Kidney tubule cell (primary cell): ENCODE measurements around the gene TSKU.

Source experiments
- DNase-seq: peaks from one replicate; pipeline ENCODE4 v3.0.0-alpha.2; 2018; ENCODE audit warnings: low spot score

The TSKU gene, protein sequence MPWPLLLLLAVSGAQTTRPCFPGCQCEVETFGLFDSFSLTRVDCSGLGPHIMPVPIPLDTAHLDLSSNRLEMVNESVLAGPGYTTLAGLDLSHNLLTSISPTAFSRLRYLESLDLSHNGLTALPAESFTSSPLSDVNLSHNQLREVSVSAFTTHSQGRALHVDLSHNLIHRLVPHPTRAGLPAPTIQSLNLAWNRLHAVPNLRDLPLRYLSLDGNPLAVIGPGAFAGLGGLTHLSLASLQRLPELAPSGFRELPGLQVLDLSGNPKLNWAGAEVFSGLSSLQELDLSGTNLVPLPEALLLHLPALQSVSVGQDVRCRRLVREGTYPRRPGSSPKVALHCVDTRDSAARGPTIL

DNA sequence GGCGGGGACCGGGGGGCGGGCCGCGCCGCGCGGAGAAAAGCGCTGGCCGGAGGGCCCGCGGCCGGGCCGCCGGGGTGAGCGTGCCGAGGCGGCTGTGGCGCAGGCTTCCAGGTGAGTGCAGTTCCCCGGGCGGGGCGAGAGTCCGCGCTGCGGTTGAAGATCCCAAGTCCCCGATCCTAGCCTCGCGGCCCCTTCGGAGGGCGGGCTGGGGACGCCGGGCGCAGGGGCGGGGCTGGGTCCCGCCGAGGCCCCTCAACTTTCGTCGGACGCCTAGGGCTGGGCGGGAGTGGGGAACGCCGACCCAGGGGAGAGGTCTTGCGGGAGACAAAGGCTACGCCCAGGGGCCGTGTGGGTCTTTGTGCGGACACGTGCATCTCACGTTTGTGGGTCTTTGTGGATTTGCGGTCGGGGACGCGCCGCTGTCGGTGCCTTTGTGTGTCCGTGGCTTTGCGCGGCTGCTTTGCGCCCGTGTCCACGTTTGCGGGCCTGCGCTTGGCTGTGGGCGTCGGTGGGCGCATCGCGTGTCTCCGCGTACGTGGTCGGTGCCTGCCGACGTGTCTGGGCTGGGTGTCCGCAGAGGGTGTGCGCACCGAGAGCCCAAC, at the start of gene TSKU:
TSKU (plus strand) TSS at position 63 of the 602 bp plus-strand sequence. CDS start 12,261 bp downstream, outside the sequence.
- DNase-seq, result no peak

DNA sequence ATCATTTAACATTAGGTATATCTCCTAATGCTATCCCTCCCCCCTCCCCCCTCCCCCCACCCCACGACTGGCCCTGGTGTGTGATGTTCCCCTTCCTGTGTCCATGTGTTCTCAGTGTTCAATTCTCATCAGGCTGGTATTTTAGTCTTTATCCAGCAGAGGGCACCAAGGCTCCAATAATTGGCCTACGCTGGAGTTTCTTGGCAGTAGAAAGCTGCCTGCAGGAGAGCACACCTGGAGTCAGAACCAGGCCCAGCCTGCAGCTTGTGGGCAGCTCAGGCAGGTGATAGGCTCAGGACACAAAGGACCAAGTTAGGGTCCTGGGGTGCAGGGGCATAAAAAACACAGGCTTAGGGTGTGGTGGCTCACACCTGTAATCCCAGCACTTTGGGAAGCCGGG, 49.2 kb upstream of the TSKU start:
- peak; percentile 82 for DNase-seq

DNA sequence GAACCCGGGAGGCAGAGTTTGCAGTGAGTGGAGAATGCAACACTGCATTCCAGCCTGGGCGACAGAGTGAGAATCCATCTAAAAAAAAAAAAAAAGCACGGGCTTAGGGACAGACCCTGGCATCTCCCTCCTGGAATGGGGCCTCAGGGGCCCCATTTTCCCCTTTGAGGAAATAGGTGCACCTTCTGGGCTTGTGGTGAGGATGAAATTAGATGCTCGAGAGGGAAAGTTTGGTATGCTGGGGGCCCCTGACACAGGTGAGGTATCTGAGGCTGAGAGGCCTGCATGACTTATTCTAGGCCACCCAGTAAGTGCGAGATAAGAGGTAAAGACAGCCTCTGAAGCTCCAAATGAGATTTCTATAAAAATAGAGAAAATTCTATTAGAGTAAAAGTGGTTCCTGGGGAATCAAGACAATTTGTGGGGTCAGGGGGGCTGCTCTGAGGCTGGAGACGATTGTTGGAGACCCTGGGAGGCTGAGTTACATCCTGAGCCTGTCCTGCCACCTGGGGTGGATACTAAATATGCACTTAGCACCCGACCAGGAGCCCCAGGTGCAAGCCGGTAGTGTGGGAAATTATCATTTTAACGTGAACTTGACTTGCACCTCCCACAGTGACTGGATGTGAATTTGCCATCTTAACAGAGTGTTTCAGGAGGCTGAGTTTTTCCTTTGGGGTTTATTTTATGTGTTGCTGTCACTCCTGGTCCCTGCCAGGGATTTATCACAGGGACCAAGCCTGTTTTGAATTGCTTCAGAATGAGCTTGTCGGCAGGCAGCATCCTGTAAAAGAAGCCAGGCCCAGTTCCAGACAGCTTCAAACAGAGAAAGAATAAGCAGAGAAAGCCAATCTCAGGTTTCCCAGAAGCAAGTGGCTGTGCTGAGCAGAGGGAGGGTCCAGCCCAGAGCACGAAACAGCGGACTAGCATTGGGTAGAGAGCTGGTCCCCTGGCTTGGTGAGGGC, 48.4 kb upstream of the TSKU start:
- DNase-seq, result no peak

DNA sequence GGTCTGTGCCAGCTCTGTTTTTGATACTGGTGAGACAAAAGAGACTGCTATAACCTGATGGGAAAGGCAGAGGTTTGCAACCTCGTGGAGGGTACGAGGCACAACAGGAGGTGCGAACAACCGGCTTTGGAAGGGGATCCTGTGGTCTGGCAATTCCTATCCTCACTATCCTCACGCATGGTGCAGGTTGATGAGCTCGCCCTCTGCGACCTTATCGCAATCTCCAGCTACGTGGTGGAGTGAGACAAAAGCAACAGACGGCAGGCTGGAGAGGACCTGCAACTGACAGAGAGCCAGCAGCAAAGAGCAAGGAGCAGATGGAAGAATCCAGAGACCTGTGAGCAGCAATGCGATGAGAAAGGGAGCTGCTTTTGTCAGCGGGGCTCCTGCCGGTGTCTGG, 47.3 kb upstream of the TSKU start:
- DNase-seq, result no peak

DNA sequence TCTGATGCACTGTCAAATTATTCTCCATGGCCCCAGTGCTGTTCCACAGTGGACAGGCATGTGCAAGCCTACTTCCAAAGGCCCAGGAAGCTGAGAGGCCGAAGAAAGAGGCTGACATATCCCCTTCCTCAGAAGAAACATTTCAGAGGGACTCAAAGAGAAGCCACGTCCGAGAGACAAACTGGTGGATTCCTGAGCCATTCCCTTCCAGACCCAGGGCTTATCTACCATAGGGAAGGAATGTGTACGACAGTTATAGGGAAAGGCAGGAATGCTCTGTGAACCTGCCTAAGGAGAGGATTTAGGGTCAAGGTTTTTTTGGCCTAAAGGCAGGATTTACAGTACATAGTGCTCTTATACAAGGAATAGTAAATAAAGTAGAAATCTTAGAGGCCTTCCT, 46.9 kb upstream of the TSKU start:
- no peak for DNase-seq

DNA sequence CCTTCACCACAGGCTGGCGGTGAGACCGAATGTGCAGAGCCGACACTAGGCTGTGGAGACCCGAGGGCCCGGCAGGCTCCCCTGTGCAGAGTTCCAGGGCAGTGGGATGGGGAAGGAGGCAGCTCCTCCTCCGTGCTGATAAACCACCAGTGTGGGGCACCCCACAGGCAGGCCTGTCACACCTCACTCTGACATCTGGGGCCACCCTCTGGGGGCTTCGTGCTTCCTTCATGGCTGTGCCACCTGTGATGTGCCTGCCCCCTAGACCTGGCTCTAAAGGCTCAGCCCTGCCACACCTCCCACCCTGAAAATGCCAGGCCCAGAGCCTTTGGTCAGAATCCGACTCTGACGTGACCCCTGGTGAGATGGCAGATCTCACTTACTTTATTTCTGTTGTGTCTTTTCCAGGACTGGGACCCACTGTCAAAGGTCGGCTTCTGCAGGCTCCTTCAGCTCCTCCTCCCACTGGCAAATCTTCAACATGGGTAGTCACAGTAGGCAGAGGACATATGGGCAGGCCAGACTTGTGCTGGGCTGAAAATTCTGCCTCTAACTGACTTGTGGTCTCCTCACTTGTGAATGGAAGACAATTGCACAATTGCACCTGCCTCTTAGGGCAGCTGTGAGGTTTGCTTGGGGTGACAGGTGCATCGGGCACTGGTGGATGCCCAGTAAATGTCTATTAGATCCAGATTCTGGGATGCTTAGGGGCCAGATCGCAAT, 46.2 kb upstream of the TSKU start:
- no peak for DNase-seq

DNA sequence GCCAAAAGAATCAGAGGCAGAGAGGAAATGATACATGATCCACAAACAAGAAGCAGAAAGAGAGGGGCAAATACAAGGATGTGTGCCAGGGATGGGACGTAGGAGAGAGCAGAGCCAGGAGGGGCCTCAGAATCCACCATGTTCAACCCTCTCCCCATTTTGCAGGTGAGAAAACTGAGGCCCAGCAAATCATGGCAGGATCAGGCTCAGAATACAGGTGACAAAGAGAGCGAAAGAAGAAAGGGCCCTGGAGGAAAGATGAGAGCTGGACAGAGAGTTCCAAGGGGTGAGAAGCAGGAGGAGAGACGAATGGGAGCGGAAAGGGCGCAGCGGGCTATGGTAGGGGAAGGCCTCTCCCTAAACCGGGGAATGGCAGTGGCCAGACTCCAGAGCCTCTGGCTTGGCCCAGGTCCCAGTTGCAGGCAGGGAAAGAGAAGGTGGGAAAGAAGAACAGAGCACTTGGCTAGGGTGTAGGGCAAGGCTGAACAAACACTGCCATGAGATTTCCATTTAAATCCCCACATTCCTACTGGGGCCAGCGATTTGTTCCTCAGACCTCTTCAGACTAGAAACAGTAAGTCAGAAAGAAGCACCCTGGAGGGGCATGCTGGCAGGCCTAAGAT, 44.4 kb upstream of the TSKU start:
- DNase-seq, result no peak

DNA sequence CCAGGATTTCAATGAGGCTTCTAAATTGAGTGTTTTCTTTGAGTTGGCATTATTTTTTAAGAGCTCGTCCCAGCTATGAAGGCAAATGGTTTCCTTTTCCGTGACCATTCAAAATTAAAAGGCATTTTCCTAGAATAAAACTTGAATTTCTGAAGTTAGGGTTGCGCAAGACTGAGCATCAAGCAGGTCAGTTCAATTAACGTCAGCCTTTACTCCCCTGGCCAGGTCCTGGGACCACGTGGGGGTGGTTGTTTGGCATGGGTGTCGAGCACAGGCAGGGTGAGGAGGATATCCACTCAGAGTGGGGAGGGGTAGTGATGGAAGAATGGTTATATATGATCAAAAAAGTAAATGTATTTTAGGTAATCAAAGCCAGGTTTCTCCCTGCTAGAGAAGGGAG, 43.4 kb upstream of the TSKU start:
- no peak for DNase-seq

DNA sequence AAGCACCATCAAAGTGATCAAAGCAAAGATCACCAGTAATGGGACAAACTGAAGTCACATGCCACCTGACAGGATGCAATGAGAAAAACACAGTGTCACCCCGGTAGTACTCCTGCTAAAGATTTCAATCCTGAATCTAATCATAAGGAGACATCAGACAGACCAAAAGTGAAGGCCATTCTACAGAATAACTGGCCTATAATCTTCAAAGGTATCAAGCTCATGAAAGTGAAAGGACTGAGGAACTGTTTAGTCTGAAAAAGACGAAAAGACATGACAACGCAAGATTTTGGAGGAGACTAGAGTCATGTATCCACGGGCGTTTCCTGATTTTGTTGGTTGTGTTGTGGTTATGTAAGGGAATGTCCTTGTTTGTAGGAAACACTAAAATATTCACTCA, 42.4 kb upstream of the TSKU start:
- DNase-seq, result no peak

DNA sequence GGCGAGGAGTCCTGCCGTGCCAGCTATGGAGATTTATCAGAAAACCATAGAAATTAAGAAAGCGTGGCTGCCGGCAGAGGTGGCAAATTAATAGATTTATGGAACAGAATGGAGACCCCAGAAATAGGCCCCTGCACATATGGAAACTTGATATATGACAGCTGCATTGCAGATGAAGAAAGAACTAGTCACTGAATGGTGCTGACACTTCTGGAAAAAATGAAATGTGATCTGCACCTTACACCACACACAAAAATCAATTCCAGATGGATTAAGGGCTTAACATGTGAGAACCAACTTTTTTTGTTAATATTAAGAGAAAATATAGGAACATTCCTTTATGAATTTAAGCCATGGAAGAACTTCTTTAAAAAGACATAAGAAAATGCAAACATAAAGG, 40.3 kb upstream of the TSKU start:
- DNase-seq, result no peak

DNA sequence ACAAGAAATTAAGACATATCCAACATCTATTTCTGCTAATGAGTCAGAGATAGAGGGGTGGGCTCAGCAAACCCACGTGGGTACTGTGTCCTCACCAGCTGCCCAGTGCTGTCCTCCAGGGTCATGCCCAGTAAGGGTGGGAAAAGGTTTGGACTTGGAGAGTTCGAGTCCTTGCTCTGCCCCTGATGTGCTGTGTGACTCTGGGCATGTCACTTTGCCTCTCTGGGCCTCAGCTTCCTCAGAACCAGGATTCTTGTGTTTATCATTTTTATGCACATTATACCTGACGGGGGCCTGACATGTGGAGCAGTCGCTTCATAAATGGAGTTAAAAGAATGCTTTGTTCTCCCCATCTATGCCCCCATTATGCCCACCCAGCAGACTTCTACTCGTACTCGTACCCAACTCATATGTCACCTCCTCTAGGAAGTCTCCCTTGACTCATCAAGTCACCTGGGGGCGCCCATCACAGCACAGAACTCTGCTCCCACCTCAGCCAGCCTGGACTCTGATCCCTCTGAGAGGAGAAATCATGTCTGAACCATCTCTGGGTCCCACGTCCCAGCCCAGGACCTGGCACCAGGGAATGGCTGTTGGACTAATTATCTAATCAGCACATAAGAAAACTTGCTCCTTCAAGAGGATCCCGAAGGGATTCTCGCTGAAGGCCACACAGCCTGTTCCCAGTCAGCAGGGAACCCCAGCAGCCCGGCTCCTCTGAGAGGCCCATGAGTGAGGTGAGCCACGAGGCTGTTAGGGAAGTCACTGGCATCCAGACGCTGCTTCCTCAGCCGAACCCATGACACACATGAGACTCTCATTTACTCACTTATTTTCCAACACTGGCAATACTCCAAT, 38.7 kb upstream of the TSKU start:
- DNase-seq, result peak; percentile 18

DNA sequence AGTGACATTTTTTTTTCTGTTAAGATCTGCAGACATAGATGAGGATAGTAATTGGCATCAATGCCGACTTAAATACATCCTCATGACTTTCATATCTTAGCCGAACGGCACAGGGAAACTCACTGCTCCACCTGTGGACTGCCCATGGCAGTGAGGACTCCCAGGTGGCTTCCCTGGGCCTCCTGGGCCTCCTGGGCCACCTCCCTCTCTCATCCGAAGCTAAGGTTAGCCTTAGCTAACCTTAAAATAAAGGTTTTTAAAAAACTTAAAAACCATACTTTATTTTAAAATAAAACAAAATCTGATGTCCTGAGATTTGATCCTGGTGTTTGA, 38.1 kb upstream of the TSKU start:
- DNase-seq, result no peak

DNA sequence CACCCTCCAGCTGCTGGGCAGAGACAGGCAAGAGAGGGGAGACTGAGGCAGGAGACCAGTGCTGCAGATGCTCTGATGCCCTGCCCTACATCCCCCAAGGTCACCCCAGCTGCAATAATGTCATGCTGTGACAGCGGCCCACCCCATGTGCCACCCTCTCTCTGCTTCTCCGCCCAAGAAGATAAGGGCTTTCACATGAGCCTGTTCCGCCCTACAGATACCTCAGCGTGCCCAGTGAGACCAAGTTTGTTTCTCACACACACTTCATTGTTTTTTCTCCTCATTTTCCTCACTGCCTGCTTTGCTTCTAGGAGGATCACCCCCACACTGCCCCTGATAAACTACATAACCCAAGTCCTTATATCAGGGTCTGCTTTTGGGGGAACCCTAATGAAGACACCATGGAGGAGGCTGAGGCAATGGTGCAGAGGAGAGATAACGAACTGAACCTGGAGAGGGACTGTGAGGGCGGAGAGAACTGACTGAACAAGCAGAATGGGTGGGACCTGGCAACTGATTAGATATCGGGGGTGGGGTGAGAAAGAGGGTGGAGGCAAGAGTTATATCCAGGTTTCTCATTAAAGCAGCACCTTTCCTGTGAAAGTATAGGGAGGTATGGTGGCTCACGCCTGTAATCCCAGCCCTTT, 37.5 kb upstream of the TSKU start:
- no peak for DNase-seq

DNA sequence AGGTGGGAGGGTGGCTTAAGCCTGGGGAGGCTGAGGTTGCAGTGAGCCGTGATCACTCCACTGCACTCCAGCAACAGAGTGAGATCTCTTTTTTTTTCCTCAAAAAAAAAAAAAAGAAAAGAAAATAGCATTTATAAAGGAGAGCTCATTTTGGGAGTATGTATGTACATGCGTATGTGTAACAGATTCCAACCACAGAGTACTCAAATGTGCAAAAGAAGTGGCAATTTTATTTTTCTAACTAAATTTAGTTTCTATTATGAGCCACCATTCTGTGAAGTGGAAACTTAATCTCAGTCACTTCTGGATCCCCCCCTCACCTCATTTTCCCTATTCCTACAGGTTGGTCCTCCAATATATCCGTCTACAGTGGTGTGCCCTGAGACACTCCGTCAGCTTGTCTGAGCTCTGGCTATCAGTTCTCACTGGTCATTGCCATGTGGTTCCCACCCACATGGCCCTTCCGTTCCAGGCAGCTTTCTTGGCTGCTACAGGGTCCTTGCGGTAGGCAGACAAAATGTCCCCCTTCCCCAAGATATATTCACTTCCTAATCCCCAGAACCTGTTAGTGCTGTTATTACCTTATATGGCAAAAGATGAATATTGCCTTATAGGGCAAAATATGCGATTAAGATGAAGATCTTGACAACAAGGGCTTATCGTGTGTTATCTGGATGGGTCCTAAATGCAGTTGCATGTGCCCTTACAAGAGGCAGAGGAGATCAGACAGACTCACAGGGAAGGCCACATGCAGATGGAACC, 35.8 kb upstream of the TSKU start:
- DNase-seq, result no peak

DNA sequence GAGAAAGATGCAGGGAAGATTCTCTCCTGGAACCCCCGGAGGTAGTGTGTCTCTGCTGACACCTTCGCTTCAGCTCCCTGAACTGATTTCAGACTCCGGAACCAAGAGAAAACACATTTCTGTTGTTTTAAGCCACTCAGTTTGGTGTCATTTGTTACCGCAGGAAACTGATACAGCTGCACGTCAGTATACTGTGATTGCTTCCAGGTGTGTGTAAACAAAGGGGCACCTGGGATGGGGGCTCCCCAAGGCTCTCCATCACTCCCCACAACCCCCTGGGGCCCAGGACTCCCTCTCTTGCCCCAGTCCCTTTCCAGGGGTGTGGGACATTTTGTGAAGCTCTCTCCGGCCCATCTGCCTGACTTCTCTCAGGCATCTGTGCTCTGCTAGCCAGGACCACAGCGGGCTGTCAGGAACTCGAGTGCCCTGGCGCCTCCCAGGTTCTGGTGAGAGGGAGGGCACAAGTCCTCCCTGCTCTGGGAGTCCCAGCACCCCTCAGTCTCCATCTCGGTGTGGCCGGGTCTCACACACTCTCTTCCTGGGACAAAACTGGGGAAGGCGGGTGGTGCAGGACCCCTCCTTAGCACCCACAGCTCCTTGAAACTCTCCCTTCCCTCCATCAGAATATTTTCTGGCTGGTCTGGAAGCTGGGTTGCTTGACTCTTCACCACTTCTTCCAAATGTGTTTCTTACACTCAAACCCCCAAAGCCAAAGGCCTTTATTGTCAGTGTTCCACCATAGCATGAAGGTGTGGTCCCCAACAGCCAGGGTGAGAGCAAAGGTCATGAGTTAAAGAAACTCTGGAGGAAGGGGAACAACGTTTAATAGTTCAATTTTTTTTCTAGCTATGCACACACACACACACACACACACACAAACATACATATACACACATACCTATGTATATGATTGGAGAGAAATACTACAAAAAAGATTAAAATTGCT, 35.0 kb upstream of the TSKU start:
- no peak for DNase-seq

DNA sequence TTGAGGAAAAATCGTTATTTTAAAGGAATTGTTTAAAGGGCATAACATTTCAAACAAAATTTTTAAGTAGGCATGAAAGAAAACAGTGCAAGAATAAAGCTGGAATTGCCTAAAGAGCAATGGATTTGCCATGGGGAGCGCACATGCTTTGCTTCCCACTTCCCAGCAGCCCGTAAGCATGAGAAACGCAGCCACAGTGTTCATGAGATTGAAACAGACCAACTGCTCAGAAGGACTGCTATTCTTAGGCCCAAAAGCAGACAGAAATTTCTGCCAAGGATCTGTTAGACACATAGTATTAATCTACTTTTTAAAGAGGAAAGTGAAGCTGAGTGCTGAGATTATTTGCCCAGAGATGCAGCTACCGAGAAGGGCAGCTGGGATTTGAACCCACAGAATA, 34.2 kb upstream of the TSKU start:
- DNase-seq, result no peak

DNA sequence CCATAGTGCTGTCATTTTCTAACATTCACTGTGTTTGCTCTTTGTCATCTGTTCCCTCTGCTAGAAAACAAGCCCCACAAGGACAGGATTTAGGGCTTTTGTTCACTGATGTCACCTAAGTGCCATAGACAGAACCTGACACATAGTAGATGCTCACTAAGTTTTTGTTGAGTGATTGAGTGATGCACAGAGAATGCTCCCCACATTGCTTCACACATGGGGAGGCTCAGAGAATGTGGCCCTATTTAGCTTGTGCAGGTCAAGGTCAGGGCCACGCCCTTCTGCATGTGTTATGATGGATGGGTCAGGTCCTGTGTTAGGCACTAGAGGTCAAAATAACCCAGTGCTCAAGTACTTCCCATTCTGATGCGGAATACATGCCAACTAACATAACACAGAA, 33.1 kb upstream of the TSKU start:
- DNase-seq, result no peak

DNA sequence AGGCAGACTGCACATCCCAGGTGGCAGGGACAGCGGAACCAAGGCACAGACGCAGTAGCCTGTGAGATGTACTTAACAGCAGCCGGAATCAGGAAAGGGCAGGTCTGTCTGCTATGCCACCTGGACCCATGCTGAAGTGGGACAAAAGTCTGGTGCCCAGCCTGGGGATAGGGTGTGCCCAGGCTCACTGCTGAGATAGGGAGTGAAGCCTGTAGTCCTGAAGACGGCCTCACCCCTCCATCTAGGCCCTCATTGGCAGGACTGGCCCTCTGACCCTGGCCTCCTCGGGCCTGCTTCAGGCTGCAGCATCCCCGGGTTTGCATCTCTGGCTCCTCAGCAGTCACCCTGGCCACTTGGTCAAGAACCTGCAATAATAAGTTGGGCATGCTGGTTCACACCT, 32.4 kb upstream of the TSKU start:
- DNase-seq, result no peak
